ENCODE results near the gene PEX3. TPM values are rescaled to one million over a fixed set of nuclear protein-coding genes. Genes with fewer than 3 reads are reported as not detected.
A peak's percentile ranks its signal among the peaks of the same experiment; 100 is the strongest.

Gene PEX3
- total and polyA plus RNA-seq, 2 donors (not counting 1 experiment from before 2014, with no cell fraction given) = 25.6 to 31.2 TPM

GRCh38 chr6:143498428-143498827 is 47.8 kb downstream of the PEX3 start:
- Histone ChIP-seq H3K4me1 (ENCODE audit: control insufficient read depth, extremely low read depth, insufficient read depth, low read length) (no peaks in the 10 kb centered on the region), H3K9me3 (ENCODE audit: control insufficient read depth, insufficient read depth, low read depth, low read length) (no peaks in the 10 kb centered on the region), H3K27me3 (ENCODE audit: control insufficient read depth, insufficient read depth, low read length) (no peaks in the 10 kb centered on the region), H3K4me2 (ENCODE audit: extremely low read depth, insufficient read depth, low read length) (no peak overlapping the region), H3K4me3 (replicated peaks in 1 of 4; ENCODE audit: control extremely low read depth in 1 of 4, insufficient read depth in 1 of 4, low read depth in 3 of 4, low read length in 4 of 4) (no peak overlapping the region), H3K27ac (ENCODE audit: insufficient read depth, low read length) (no peak overlapping the region), H3K36me3 (ENCODE audit: control insufficient read depth, insufficient read depth, low read length) (peaks cover 4% of the 10 kb centered on the region), H3K9ac (ENCODE audit: insufficient read depth, low read length) (no peak overlapping the region), H2AFZ (ENCODE audit: low read length) (no peak overlapping the region), H4K20me1 (ENCODE audit: control insufficient read depth, extremely low read depth, insufficient read depth, low read length) (no peaks in the 10 kb centered on the region), H3K79me2 (ENCODE audit: control insufficient read depth, insufficient read depth, low read length) (no peaks in the 10 kb centered on the region)
- no peak for DNase-seq (ENCODE audit: low read depth in 2 of 2)
- TF ChIP-seq CTCF (conservative IDR thresholded peaks at IDR 0.05 in 1 of 2, IDR thresholded peaks at IDR 0.05 in 1 of 2; ENCODE audit: low read depth in 1 of 2, low read length in 2 of 2) (no peak), EZH2 (IDR thresholded peaks at IDR 0.05; ENCODE audit: low read length, missing control alignments) (no peak)

- Histone ChIP-seq H3K36me3 (ENCODE audit: control insufficient read depth, insufficient read depth, low read length) (peaks cover 10% of the 10 kb centered on the region), H3K27me3 (ENCODE audit: control insufficient read depth, insufficient read depth, low read length) (no peaks in the 10 kb centered on the region), H3K4me3 (replicated peaks in 1 of 4; ENCODE audit: control extremely low read depth in 1 of 4, insufficient read depth in 1 of 4, low read depth in 3 of 4, low read length in 4 of 4) (no peak overlapping the region), H3K9me3 (ENCODE audit: control insufficient read depth, insufficient read depth, low read depth, low read length) (no peaks in the 10 kb centered on the region), H4K20me1 (ENCODE audit: control insufficient read depth, extremely low read depth, insufficient read depth, low read length) (no peaks in the 10 kb centered on the region), H3K9ac (ENCODE audit: insufficient read depth, low read length) (no peak overlapping the region), H3K79me2 (ENCODE audit: control insufficient read depth, insufficient read depth, low read length) (peaks cover 3% of the 10 kb centered on the region), H2AFZ (ENCODE audit: low read length) (no peak overlapping the region), H3K4me1 (ENCODE audit: control insufficient read depth, extremely low read depth, insufficient read depth, low read length) (no peaks in the 10 kb centered on the region), H3K4me2 (ENCODE audit: extremely low read depth, insufficient read depth, low read length) (no peak overlapping the region), H3K27ac (ENCODE audit: insufficient read depth, low read length) (no peak overlapping the region)
- DNase-seq (ENCODE audit: low read depth in 2 of 2) = peak in 1 of 2 donors; percentile 11
- TF ChIP-seq CTCF (conservative IDR thresholded peaks at IDR 0.05 in 1 of 2, IDR thresholded peaks at IDR 0.05 in 1 of 2; ENCODE audit: low read depth in 1 of 2, low read length in 2 of 2) (peak; percentile 12 to 15), EZH2 (IDR thresholded peaks at IDR 0.05; ENCODE audit: low read length, missing control alignments) (no peak)
Measured at GRCh38 chr6:143501851-143502250, 51.2 kb downstream of the PEX3 start.

- Histone ChIP-seq H3K4me3 (replicated peaks in 1 of 4; ENCODE audit: control extremely low read depth in 1 of 4, insufficient read depth in 1 of 4, low read depth in 3 of 4, low read length in 4 of 4) (no peak overlapping the region), H3K4me2 (ENCODE audit: extremely low read depth, insufficient read depth, low read length) (no peak overlapping the region), H4K20me1 (ENCODE audit: control insufficient read depth, extremely low read depth, insufficient read depth, low read length) (no peaks in the 10 kb centered on the region), H3K36me3 (ENCODE audit: control insufficient read depth, insufficient read depth, low read length) (peaks cover 8% of the 10 kb centered on the region), H3K27ac (ENCODE audit: insufficient read depth, low read length) (no peak overlapping the region), H3K9ac (ENCODE audit: insufficient read depth, low read length) (no peak overlapping the region), H2AFZ (ENCODE audit: low read length) (no peak overlapping the region), H3K4me1 (ENCODE audit: control insufficient read depth, extremely low read depth, insufficient read depth, low read length) (no peaks in the 10 kb centered on the region), H3K27me3 (ENCODE audit: control insufficient read depth, insufficient read depth, low read length) (no peaks in the 10 kb centered on the region), H3K9me3 (ENCODE audit: control insufficient read depth, insufficient read depth, low read depth, low read length) (no peaks in the 10 kb centered on the region), H3K79me2 (ENCODE audit: control insufficient read depth, insufficient read depth, low read length) (peaks cover 11% of the 10 kb centered on the region)
- TF ChIP-seq CTCF (conservative IDR thresholded peaks at IDR 0.05 in 1 of 2, IDR thresholded peaks at IDR 0.05 in 1 of 2; ENCODE audit: low read depth in 1 of 2, low read length in 2 of 2) = no peak
- TF ChIP-seq EZH2 (IDR thresholded peaks at IDR 0.05; ENCODE audit: low read length, missing control alignments) = no peak
- peak in 1 of 2 donors; percentile 32 for DNase-seq (ENCODE audit: low read depth in 2 of 2)
Measured at GRCh38 chr6:143504369-143504768, 53.8 kb downstream of the PEX3 start.

All from fibroblast of lung (primary cell).